Activated naive CD8-positive, alpha-beta T cell (primary cell): Measurements from ENCODE around the gene GOLGA8N.

Experiments
- H3K27ac Mint-ChIP-seq: one replicate; pipeline ENCODE4 v1.8.0; 2021; ENCODE audit warnings: mixed read lengths
- H3K27me3 Mint-ChIP-seq: one replicate; pipeline ENCODE4 v1.8.0; 2021; ENCODE audit warnings: mixed read lengths
- H3K36me3 Mint-ChIP-seq: one replicate; pipeline ENCODE4 v1.8.0; 2021; ENCODE audit warnings: mixed read lengths
- H3K4me1 Mint-ChIP-seq: one replicate; pipeline ENCODE4 v1.8.0; 2021; ENCODE audit warnings: low read depth, mixed read lengths
- H3K4me3 Mint-ChIP-seq: one replicate; pipeline ENCODE4 v1.8.0; 2021; ENCODE audit warnings: mild to moderate bottlenecking, mixed read lengths
- H3K9me3 Mint-ChIP-seq: one replicate; pipeline ENCODE4 v1.8.0; 2021; ENCODE audit warnings: low read depth, mixed read lengths

GOLGA8N gene

DNA sequence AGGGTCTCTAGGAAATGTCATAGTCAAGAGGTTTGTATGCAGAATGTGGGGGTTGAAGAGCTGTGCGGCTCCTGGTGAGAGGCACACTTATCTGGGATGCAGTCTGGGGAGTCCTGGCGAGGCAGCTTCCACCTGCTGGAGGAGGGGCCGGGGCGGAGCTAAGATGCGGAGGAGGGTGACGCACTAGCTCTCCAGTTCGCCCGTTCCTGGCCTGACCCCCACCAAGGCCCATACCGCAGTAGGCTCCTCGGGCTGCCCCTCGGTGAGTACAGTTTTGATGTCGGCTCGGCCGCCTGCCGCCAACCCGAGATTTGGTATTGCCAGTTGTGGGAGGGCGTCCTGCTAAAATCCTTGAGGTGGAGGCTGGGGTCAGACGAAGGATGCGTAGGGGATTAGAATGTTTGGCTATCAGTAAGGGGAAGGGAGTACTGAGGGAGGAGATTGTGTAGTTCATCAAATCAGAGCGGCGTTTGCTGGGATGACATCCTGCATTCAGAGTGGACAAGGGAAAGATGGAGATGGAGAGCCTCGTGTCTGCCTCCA lies 48.3 kb downstream of the GOLGA8N start, which contains the start of gene SCG5:
TSS of gene SCG5 (plus strand) at position 194 of the 543 bp plus-strand sequence. CDS start 1,883 bp downstream, outside the sequence.
- H3K36me3 Mint-ChIP-seq: peaks cover 7% of the 10 kb centered on the region

DNA sequence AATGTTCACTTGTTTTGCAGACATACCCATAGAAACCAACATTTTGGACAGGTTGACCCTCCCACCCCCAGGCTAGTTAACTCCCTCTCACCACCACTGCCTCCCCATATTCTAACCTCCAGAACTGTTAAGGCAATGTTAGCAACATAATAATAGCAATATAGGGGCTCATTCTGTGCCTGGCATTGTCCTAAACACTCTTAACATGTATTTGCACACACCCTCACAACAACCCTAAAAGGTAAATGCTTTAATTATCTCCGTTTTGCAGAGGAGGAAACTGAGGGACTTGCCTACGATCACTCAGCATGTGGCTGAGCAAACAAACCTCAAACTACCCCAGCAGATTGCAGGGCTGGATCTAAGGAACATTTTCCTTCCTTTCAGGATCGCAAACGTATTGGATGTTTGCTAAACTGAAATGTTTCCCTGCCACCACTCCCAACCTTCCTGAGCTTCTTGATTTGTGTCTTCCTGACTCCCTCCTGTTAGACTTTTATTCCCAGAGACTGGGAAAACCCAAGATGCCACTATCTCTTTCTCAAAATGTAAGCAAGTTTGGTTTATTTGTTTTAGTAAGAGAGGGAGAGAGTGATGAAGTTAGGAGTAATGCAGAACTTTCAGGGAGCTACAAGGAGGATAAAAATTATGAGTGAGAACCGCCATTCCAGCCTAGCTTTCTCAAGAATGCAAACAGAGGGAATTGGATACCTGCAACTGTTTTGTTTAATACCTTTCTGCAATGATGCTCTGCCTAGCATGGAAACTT lies 49.6 kb downstream of the GOLGA8N start:
- no peak overlapping the region for H3K27ac Mint-ChIP-seq
- no peaks in the 10 kb centered on the region for H3K9me3 Mint-ChIP-seq
- no peaks in the 10 kb centered on the region for H3K27me3 Mint-ChIP-seq
- H3K4me1 Mint-ChIP-seq: no peaks in the 10 kb centered on the region
- H3K4me3 Mint-ChIP-seq: no peak overlapping the region
- H3K36me3 Mint-ChIP-seq: peaks cover 6% of the 10 kb centered on the region

More for the DNA sequence above, 48.3 kb downstream of the GOLGA8N start, which contains the start of gene SCG5:
- no peak within 1 kb of the TSS for H3K27ac Mint-ChIP-seq
- H3K4me1 Mint-ChIP-seq: no peaks in the 10 kb centered on the region
- H3K9me3 Mint-ChIP-seq: no peaks in the 10 kb centered on the region
- no peaks in the 10 kb centered on the region for H3K27me3 Mint-ChIP-seq
- peak within 1 kb of the TSS; percentile 30 for H3K4me3 Mint-ChIP-seq

DNA sequence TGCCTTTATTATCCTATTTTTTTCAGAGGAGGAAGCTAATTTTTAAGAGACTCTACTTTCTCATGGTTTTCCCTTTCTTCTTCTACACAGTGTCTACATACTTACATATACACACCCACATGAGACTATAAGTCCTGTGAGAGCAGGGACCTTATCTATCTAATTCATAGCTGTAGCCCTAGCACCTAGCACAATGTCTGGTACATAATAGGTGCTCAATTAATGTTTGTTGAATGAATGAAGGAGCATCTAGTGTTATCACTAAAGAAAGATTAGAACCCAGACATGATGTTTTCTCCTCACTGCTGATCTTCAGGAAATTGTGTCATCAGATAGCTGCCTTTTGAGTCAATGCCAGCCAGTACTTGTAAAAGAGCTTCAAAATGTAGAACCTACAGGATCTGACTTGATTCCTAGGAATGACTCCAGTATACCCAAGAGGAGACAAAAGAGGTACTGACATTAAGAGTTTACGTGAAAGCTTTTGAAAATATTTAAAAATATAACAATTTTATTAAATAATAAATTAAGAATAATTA lies 50.7 kb downstream of the GOLGA8N start:
- no peaks in the 10 kb centered on the region for H3K9me3 Mint-ChIP-seq
- H3K4me3 Mint-ChIP-seq: no peak overlapping the region
- no peak overlapping the region for H3K27ac Mint-ChIP-seq
- no peaks in the 10 kb centered on the region for H3K4me1 Mint-ChIP-seq
- H3K36me3 Mint-ChIP-seq: peaks cover 8% of the 10 kb centered on the region
- no peaks in the 10 kb centered on the region for H3K27me3 Mint-ChIP-seq

DNA sequence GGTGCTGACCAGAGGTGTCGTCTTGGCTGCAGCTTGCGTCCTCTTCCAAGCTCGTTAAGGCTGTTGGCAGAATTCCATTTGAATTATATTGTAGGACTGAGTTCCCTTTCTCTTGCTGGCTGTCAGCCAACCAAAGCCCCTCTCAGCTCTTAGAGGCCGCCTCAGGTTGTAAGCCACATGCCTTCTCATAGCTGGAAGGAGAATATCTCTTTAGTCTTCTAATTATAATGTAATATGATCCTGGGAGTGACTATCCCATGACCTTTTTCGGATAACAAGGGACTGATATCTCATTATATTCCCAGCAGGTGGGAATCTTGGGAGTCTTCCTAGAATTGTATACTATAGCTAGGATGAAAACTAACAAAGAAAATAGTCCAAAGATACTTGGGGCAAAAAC lies 53.0 kb downstream of the GOLGA8N start:
- no peaks in the 10 kb centered on the region for H3K9me3 Mint-ChIP-seq
- no peaks in the 10 kb centered on the region for H3K27me3 Mint-ChIP-seq
- no peak overlapping the region for H3K4me3 Mint-ChIP-seq
- H3K36me3 Mint-ChIP-seq: peaks cover 3% of the 10 kb centered on the region
- H3K27ac Mint-ChIP-seq: no peak overlapping the region
- no peaks in the 10 kb centered on the region for H3K4me1 Mint-ChIP-seq

DNA sequence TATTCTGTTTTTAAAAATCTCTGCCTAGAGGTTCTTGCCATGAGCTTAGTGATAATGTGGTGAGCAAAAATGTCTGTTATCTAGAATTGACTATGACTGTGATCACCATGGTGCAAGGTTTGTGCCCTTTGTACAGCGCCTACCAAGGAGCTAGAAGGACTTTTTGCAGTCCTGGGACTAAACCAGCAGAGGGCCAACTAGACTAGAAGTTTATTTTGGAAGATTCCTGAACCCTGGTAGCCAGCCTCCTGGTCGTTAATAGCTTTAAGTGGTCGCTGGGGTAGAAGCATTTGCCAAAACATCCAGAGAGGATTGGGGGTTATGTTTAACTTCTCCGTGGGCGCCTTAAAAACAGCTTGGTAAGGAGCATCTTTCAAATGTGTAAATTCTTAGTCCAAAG lies 56.1 kb downstream of the GOLGA8N start:
- H3K27me3 Mint-ChIP-seq: no peaks in the 10 kb centered on the region
- H3K4me3 Mint-ChIP-seq: no peak overlapping the region
- H3K4me1 Mint-ChIP-seq: no peaks in the 10 kb centered on the region
- H3K27ac Mint-ChIP-seq: no peak overlapping the region
- no peaks in the 10 kb centered on the region for H3K9me3 Mint-ChIP-seq
- H3K36me3 Mint-ChIP-seq: peaks cover 2% of the 10 kb centered on the region

DNA sequence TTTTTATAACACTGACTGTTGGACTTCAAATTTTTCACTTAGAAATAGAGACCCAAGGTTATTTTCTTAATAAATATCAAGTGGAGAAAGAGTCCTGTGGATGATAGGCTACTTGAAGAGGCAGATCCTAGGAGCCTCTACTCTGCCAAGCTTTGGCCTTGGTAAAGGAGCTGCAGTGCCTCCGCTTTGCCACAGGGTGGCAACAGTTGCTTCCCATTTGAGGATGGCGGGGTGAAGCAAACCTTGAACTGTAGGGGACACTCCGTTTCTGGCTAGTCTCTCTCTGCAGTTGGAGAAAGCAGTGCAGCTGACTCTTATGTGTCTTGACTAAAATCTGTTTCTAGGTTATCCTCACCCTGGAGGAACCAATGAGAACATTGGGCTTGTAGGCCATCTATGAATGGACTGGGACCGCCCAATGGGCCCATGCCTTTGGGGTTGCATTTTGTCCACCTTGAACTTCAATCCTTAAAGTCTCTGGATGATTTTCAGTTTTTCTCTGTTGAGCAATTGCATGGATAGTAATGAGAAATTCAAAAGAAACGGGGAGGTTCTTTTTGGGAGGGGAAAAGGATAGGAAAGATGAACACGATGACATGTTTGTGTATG lies 58.1 kb downstream of the GOLGA8N start:
- no peaks in the 10 kb centered on the region for H3K4me1 Mint-ChIP-seq
- H3K4me3 Mint-ChIP-seq: no peak overlapping the region
- H3K9me3 Mint-ChIP-seq: no peaks in the 10 kb centered on the region
- H3K27me3 Mint-ChIP-seq: no peaks in the 10 kb centered on the region
- H3K36me3 Mint-ChIP-seq: peaks cover 2% of the 10 kb centered on the region
- no peak overlapping the region for H3K27ac Mint-ChIP-seq

DNA sequence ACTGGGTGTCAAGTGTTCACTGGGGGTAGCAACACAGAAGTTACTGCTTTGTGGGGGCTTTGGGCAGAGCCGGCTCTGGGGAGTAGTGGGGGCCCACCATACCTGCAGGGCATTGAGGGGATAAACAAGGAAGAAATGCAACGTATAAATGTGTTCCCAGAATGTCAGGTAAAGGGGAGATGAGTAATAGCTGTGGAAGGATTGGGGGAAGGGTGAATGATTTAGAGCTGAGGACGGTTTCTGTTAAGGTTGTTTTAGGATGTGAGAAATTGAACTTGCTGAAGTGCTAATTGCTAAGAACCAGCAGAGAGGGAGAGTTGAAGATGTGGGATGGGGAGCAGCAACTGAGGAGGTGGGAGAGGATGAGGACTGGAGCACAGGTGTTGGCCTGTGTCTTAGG lies 58.9 kb downstream of the GOLGA8N start:
- H3K27me3 Mint-ChIP-seq: no peaks in the 10 kb centered on the region
- H3K4me1 Mint-ChIP-seq: peaks cover under 1% of the 10 kb centered on the region
- no peak overlapping the region for H3K4me3 Mint-ChIP-seq
- H3K27ac Mint-ChIP-seq: no peak overlapping the region
- peaks cover 2% of the 10 kb centered on the region for H3K36me3 Mint-ChIP-seq
- no peaks in the 10 kb centered on the region for H3K9me3 Mint-ChIP-seq

DNA sequence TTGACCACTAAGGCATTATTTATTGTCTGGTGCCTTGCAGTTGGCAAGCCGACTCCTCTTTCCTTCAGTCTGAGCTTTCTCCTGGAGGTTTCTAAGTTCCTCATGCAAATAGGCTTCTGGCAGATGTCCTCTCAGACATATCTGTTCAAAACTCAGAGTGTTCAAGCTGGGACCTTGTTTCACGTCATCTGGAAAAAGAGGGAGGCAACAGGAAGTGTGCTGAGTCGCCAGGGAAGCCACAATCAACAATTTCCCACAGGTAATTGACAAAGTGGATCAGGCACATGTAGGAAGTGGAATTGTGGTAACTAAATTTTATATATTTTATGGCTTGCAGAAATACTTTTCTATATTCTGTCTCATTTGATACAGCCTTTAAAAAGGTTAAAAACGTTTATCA lies 62.8 kb downstream of the GOLGA8N start:
- Mint-ChIP-seq H3K4me1 (peaks cover 6% of the 10 kb centered on the region), H3K4me3 (no peak overlapping the region), H3K27ac (no peak overlapping the region), H3K9me3 (no peaks in the 10 kb centered on the region), H3K36me3 (no peaks in the 10 kb centered on the region), H3K27me3 (no peaks in the 10 kb centered on the region)

DNA sequence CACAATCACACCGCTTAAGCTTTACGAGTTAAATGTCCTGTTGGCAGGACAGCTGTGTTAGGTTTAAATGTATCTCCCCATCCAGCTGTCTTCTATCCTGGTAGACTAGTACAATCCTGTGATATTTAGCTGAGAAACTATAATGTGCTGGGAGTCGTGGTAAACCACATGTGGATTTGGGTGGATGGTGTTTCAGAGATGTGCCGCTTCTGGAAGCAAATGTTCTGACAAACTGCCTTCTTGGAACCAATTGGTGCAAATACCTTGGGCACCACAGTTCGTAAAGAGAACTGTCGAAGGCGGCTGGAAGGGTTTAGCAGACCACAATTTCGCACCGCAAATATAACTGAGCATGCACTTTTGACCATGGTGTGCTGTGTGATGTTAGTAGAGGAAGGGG lies 63.2 kb downstream of the GOLGA8N start:
- Mint-ChIP-seq H3K27me3 (no peaks in the 10 kb centered on the region), H3K27ac (no peak overlapping the region), H3K36me3 (no peaks in the 10 kb centered on the region), H3K4me1 (peaks cover 6% of the 10 kb centered on the region), H3K4me3 (no peak overlapping the region), H3K9me3 (no peaks in the 10 kb centered on the region)
